GM23338 (cell line): ENCODE results near the gene ZNF28.
"Not testable (repeated sequence)": the region's sequence is repeated elsewhere in the genome, so short reads cannot be mapped to it uniquely, and the experiment has no call there.

ENCODE experiments used
- CREB1 ChIP-seq: fragments of 250-450 bp; sonication (Bioruptor Pico); IDR thresholded peaks from 2 replicates; pipeline ENCODE4 v1.5.0; 2020; ENCODE audit warnings: low read depth, mild to moderate bottlenecking, moderate library complexity
- CTCF ChIP-seq, 2 experiments: fragments of 200-600 bp in 1 of 2; sonication (generic) in 1 of 2; conservative IDR thresholded peaks; 2 replicates each; pipeline versions ENCODE4 v1.5.1 to v1.6.1; 2016 to 2017; ENCODE audit warnings: antibody characterized with exemption in 2 of 2, low read depth in 2 of 2, mild to moderate bottlenecking in 2 of 2, moderate library complexity in 1 of 2
- EZH2 ChIP-seq: fragments of 200-600 bp; sonication (generic); IDR thresholded peaks from one replicate; pipeline ENCODE4 v1.8.0; 2017; ENCODE audit warnings: antibody characterized with exemption, mild to moderate bottlenecking, low read depth; ENCODE audit not compliant: unreplicated experiment
- POLR2AphosphoS5 ChIP-seq: IDR thresholded peaks from 2 replicates; pipeline ENCODE4 v1.6.1; 2016; ENCODE audit warnings: antibody characterized with exemption, low read depth
- ZNF114 ChIP-seq: fragments of 250-450 bp; sonication (Bioruptor Pico); IDR thresholded peaks from 2 replicates; pipeline ENCODE4 v1.5.0; 2020; ENCODE audit warnings: mild to moderate bottlenecking, moderate library complexity

DNA sequence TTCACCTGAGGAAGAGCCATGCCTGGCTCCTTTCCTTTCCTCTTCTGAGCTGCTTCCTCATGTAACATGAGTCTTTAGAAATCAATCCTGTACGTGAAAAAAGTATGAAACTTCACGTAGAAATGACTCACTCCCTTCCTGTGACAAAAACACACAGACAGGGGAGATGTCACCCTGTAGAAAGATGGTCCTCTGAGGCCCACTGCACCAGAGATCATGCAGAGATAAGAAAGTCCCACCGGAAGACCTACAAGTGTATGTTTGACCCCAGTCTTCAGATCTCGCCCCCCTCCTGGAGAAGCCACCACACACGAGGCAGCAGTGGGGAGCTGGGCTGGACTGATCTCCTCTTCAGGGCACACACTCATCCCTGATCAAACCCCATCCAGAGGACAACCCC, 12.1 kb upstream of the ZNF28 start:
- TF ChIP-seq CTCF (conservative IDR thresholded peaks at IDR 0.05; ENCODE audit: low read depth in 2 of 2); POLR2AphosphoS5; CREB1 (CRISPR knock-in tag); ZNF114; EZH2: not testable (repeated sequence)
